ENCODE data around the gene RAI1.

Gene RAI1

DNA sequence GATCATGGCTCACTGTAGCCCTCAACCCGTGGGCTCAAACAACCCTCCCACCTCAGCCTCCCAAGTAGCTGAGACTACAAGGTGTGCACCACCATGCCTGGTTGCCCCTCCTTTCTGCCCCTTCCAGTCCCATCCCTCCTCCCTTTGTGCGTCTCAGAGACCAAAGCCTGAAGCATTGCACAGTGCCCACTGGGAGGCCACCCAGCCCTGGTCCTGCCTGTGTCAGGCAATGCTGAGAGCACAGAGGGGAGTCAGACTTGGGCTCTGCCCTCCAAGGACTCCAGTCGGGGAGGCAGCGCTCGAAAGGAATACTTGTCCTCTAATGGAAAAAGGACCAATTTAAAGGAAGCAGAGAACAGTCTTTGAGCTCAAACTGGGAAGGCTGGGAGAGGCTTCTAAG, 20.4 kb downstream of the RAI1 start:
- no peak for DNase-seq

DNA sequence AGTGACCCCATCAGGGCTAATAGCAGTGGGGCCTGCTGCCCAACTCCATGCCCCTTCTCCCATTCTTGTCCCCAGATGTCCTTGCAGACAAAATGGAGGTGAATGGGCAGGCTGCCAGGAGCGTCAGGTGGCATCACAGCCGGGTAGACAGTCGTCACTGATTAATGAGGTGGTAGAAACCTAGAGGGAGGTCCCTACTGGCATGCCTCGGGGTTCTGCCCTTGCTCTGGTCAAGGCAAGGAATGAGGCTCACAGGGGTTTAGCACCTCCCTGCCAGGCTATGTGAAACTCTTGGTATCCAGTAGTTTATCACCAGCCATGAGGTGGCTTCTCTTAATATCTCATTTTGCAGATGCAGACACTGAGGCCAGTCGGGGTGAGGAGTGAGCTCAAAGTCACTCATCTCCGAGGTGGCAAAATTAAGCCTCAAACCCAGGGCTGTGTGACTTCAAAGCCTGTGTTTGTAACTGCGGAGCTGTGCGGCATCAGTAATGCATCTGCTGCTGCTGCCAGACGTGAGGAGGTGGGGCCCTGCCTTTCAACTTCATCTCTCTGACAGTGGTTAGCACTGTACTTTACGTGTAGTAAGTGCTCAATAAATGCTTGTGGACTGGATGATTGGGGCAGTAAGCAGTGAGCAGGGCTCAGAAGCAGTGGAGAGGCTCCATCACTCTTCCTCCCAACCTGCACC, 21.3 kb downstream of the RAI1 start:
- DNase-seq, result no peak

DNA sequence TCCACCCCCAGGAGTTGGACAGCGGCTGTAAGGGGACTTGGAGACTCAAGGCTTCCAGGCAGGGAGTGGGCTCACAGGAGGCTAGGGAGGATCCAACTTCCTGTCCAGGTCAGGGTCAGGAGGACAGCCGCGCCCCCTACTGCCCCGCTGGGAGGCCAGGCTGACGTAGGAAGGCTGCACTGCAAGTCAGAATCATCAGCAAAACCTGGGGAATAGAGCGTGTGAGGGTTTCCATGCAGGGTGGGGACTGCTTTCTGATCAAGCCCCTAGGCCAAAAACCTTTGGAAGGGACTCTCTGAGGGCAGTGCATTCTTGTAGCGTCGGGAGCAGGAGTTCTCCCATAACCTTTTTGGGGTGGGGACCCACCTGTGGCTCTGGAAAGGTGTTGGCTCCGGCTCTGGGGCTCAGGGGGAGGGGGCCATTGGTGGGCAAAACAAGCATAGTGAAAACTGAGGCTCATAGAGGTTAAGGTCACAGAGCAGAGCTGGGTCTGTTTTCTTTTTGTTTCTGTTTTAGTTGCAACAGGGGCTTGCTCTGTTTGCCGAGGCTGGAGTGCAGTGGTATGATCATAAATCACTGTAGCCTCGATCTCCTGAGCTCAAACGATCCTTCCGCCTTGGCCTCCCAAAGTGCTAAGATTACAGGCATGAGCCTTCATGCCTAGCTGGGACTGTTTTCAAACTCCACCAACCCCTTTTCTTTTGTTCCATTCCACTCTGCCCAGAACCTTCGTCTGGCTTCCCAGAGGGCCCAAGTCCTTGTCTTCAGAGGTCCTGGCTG, 22.1 kb downstream of the RAI1 start:
- DNase-seq, result no peak

DNA sequence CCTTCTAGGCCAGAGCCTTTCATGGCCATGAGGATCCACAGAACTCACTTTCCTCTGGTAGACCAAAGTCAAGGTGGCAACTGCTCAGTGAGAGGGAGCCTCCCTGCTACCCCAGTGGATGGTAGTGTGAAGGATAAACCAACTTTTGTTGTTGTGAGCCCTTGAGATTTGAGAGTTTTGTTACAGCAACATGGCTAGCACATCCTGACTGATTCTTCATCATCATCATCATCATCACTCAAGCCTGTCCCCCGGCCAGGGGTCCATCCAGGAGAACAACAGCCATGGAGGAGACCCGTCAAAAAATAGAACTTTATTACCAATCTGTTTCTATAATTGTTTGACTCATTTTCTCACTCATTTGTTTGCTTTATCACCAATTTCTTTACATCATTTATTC, 23.7 kb downstream of the RAI1 start:
- no peak for DNase-seq

DNA sequence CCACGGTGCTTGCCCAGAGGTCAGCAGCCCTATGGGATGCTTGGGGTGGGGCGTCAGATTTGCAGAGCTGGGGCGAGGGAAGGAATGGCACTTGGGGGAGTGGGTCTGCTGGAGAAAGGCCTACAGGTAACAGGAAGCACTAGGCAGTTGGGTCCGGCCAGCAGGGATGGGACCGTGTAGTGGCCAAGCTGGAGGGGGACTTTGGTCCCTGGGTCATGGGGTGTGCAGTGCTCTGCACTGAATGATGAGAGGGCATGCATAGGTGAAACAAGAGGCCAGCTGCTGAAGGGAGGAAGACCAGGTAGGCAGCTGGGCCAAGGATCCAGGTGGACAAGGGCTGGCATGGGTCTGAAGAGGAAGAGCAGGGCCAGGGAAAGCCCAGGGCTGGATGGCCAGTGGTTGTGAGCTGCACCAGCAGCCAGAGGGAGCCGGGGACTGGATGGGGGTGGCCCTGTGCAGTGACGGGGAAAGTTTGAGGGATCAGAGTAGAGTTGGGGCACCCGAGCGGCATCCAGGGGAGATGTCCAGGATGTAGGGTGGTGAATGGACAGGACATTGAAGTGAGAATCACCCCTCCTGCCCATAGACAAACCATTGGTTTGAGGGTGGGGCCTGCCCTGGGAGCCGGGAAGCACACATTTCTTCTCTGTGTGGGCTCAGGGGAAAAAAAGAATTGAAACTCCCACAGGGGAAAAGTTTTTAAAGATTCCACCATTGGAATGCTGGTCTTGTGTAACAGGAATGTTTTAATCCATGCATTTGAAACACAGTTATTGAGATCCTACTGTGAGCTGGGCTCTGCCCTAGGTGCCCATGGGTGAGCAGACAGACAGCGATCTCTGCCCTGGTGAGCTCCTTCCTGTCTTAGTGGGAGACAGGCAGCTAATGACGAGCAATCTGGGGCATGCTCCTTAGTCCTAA, 25.1 kb downstream of the RAI1 start:
- DNase-seq, result no peak

DNA sequence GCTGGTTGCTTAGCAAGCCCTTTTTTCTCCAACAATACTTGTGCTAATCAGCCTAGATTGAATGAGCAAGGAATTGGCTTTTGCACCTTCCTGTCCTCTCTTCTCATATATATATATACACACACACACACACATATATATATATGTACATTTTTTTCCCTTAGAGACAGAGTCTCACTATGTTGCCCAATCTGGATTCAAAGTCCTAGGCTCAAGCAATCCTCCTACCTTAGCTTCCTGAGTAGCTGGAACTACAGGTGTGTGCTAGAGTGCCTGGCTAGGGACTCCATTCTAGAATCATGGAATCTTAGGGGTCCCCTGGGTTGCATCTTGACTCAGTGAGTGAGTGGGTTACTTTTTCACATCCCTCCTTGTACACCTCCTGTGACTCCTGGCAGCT, 27.0 kb downstream of the RAI1 start:
- no peak for DNase-seq

DNA sequence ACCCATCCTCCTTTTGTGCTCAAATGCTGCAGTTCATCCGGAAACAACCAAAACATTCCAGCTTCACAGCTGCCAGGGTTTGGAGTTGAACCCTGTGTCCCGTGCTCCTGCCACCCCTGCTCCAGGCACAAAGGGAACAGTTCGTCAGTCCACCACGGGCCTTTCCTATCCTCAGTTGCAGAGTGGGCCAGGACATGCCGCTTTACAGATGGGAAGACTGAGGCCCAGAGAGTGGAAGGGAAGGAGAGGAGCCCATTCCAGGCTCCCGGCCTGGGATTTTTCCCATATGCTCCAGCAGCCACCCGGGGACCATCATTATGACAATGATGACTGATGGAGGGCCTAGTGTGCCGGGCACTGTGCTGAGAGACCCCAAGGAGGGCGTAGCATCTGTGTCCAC, 27.6 kb downstream of the RAI1 start:
- no peak for DNase-seq

DNA sequence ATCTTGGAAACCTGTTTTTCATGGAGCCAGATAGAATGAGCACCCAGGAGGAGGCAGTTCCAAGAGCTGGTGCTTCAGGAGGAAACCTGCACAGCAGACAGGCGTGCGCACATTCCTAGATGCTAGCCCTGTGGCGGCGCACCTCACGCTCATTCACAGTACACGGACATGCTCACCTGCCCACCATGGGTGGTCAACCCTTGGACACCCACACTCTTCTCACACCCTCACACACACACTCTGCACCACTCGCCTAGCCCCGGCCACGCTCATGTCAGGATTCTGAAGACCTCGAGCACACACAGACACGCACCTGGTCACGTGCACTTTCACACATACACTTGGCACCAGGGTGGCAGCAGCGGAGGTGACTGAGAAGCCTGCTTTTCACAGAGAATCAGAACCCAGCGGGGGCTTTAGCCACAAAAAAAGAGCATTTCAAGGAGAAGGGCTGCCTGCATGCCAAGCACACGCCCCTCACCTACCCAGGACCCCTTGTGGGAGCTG, 28.6 kb downstream of the RAI1 start:
- DNase-seq, result no peak

DNA sequence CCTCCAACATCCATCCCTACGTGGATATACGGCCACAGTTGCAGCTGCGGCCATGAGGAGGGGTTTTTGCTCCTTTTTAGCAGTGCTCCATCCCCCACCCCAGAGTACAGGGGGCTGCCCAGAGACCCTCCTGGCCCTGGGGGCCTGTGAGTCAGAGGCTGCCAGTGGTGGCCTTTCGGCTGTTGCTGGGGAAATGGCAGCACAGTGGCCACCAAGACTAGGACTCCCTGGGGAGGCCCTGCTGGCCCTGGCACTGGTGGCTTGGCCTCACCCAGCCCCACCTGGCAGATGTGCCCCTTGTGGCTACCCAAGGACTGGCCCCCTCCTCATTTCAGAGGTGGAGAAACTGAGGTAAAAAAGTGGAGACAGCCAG, 29.1 kb downstream of the RAI1 start:
- no peak for DNase-seq

DNA sequence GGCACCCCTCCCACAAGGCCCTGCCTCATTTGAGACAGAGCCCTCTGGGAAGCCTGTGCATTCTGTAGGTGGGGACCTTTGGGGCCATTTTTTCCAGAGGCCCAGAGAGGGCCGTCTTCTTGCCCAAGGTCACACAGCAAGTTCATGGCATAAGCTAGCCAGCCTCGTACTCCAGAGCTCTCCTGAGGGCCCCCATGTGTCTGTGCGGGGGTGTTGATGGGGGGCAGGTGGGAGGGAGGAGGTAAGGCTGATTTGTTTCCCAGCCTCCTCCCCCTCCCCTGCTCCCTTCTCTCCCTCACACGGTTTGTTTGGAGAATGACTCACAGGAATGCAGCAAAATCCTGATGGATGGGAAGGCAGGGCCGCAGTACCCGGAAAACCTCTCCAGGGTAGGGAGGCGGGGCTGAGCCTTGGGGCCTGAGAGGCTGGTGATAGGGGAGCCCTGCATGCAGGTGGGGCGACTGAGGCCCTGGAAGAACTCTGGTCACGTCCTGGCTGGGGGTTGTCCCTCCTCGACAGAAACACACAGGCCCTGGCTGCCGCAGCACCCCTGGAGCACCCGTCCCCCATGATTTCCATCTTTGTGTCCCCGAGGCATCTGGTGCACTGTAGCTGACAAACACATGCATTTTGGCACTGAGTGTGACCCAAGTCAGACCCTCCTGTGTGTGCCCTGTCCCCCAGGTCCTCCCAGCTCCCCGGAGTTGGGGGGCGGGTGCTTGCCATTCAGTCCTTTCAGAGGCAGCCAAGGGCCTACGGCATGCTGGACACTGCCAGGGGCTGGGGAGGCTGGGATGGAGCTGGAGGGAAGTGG, 29.7 kb downstream of the RAI1 start:
- DNase-seq, result no peak

DNA sequence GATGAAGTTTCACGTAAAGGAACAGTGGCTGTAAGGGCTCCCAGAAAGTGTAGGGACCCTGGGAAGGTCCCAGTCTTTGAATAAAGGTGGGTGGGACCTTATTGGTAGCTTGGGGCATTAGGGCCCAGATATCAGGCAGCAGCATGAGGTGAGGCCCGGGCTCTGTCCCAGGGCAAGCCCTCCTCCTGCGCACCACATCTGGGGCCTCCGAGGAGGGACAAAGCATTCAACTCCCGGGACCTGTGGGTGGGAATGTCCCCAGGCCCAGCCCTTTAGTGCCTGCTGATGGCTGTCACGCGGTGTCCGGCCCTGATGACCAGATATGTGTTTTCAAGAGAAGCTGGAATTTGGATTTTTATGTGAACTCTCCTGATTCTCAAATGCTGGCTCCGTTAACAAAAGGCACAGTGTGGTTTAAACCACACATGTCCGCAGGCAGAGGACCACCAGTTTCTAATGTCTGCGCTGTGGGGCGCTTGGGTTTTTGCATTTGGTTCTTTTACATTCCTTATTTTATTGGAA, 30.4 kb downstream of the RAI1 start:
- DNase-seq, result no peak

DNA sequence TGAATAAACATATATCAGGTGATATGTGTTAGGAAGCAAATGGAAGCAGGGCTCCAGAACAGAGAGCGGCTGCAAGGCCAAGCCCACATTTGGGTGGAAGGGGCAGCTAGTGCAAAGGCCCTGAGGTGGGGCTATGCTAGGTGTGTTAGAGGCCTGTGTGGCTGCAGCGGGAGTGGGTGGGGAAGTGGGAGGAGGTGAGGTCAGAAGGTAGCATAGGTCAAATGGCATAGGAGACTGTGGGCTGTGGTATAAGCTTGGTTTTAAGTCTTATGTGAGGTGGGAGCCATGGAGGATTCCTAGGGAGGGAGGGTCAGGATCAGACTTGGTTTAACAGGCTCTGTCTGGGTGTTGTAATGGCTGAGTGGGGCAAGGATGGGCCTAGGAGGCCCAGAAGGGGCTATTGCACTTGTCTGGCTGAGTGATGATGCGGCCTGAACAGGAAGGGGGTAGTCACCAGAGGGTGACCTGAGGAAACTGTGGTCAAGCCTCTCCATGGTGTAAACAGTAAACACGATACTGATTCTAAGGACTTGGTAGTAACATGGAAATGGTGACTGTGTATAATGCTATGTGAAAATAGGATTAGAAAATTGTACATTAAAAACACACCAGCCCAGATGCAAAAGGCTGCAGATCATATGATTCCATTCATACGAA, 31.1 kb downstream of the RAI1 start:
- no peak for DNase-seq

DNA sequence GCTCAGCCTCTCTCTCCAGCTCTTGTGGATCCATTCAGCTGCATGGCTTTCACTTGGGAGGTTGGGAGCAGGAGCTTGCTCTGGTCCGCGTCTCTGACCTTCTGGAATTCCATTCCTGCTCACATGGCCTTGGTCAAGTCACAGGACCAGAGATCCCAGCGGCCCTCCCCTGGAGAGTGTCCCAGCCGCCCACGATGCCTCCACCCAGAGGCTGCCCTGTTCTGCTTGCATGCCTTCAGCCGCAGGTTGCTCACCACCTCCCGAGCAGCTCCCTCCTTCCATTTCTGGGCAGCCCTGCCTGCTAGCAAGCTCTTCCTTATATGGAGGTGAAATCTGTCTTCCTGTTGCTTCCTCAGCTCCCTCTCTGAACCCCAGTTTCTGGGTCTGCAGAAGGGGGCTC, 32.6 kb downstream of the RAI1 start:
- DNase-seq, result no peak

DNA sequence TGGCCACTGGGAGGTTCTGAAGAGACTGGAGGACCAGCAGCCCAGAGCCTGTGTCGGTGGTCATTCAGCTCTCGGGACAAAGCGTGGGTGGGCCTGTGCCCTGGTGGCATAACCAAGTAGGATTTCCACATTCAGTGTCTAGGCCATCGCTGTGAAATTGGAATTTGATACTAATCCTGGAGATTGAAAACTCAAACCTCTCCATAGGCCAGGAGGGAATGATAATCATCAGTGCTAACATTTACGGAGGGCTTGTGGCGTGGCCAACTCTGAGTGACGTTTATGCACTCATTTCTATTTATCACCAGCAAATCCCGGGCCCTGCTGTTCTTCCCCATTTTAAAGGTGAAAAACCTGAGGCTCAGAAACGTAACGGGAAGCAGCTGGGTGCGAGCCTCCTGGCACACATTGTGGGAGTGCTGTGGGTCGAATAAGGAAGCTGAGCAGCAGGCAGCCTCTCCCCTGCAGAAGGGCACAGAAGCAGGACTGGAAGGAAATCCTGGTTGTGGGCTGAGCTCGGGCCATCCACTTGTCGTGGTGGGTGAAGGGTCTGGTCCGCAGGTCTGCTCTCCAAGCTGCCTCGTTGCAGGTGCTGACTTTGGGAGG, 33.1 kb downstream of the RAI1 start:
- DNase-seq, result no peak

DNA sequence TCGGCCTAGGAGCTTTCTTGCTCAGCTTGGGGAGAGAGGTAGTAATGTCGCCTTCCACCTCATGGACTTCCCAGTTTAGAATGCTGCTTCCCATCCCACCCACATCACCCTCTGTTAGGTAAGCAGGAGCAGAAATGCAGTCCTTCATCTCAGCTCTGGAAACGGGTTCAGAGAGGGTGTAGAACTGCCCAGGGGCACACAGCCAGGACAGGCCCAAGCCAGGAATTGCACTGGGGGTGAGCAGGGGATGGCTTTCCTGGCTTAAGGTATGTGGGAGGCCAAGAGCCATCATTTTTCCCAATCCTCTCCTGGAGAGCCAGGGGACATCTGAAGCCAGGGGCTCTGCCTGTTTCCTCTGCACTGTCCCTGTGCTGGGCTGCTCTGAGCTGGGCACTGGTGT, 33.6 kb downstream of the RAI1 start:
- DNase-seq, result no peak

DNA sequence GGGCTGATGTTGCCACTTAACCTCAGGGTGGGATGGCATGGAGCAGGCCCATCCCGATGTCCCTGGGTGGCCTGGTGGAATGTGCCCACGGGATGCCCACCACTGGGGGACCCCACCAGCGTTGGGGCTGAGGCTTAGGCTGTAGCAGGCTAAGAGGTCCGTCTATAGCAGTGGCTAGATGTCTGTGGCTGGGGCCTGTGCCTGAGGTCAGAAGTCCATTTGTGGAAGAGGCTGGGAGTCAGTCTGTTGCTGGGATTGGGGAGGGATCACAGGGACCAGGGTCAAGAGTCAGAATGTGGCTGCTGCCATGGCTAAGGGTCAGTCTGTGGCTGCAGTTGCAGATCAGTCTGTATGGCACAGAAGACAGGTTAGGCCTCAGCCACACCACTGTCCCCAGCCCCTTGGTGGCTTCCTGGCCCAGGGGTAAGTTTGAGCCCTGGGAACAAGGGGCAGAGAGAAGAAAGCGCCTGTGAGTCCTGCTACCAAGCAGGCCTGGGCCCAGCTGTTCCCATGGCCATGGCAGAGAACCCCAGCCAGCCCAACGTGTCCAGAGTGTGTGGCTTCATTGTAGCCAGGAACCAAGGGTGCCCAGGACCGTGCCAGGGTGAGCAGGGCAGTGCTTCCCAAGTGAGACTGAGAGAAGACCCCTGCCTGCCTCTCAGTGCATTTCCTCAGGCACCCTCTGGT, 35.7 kb downstream of the RAI1 start:
- no peak for DNase-seq

DNA sequence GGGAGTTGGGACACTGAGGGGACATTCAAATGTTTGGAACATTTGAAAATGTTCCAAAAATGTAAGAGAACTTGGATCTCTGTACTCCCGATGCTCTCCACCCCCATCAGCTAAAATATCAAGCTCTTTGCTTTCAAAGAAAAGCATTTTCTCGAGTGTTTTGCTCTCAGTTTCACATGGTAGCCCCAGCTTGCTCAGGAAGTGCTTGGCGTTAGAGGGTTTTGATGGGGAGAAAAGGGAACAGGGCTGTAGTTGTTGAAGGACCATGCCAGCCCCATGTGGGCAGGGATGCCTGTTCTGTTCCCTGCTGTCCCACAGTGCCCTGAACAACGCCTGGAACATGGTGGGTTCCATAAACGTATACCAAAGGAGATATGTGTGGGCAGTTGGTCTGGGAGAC, 37.0 kb downstream of the RAI1 start:
- DNase-seq, result no peak

DNA sequence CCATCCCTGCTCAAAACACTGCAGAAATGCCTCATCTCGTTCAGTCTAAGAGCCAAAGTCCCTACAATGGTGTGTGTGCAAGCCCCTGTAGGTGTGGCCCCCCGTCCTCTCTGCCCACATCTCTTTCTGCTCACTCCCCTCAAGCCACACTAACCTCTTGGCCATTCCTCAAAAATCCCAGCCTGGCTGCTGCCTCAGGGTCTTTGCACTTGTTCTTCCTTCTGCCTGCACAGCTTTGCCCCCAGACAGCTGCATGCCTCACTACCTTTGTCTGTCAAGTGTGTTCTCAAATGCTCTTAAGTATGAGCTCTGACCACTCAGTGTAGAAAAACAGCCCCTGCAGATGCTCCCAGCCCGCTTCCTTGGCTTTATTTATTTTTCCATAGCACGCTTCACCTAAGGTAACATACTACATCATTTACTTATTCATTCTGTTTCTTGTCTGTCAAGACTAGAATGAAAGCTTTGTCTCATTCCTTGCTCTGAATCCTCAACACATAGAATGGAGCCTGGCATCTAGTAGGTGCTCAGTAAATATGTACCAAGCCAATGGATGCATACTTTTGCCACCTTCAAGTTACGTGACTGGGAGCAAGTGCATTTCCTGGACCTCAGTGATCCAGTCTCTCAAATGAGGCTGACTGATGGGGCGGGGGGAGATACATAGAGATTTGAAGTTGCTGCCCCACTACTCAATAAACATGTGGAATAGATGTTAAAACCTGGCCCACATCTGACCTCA, 38.1 kb downstream of the RAI1 start:
- no peak for DNase-seq

DNA sequence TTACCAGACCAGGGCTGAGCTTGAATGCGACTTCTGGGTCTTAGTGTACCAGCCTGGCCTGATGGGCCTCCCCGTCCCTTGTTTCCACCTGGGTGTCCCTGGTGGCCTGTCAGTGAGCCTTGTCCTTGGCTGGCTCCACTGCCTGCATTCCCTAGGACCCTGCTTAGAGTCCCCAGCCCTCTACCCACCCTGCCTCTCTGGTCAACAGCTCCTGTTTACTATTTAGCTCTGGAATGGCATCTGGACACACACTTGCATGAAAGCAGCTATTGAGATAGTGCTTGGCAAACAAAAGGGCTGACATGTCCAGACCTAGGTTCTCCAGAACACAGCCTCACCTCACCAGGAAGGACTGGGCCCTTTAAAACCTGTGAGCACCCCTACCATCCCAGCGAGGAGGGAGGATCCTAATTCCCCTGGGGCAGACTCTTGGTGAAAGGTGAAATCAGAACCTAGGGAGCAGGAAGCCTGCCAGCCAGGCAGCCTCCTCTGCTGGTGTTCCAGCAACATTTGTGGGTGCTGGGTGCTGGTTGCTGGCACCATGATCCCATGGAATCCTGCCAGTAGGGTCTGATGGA, 38.8 kb downstream of the RAI1 start:
- DNase-seq, result no peak

Measured in NCI-H748 treated with DMSO at 0.1 percent for 48 hours (cell line).